Measurements from ENCODE around the gene ERH. TPM values are rescaled to one million over a fixed set of nuclear protein-coding genes. Genes with fewer than 3 reads are reported as not detected.

ERH gene
- total RNA-seq, 1 donor from 2014 or later, result 102 TPM

GRCh38 chr14:69360438-69361108 lies 37.5 kb downstream of the ERH start:
- DNase-seq (no peak), ATAC-seq (ENCODE audit: poor library complexity) (no peak)
- intact Hi-C loops (cut with DNase I), result loop anchor here (5.0 kb wide), 1 partner anchor 118 kb away; no protein-coding TSS in a partner anchor

DNA sequence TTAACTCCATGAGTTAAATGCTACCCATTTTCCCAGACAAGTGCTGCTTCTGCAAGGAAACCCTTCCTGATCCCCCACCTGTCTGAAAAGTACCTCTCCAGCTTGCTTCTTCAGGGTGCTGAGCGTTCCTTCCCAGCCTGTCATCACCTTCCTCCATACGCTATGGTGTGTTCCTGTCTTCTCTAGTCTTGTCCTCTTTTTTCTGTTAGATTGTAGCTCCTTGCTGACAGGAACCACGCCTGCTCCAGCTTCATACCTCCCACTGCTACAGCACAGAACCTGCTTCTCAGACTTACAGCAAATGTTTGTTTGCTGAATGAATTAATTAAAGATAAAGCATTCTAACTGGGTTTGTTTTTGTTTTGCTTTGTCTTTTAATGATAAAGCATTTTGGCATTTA lies 39.1 kb downstream of the ERH start:
- DNase-seq (no peak), ATAC-seq (ENCODE audit: poor library complexity) (no peak)
- intact Hi-C loops (cut with DNase I), result no loop called here

DNA sequence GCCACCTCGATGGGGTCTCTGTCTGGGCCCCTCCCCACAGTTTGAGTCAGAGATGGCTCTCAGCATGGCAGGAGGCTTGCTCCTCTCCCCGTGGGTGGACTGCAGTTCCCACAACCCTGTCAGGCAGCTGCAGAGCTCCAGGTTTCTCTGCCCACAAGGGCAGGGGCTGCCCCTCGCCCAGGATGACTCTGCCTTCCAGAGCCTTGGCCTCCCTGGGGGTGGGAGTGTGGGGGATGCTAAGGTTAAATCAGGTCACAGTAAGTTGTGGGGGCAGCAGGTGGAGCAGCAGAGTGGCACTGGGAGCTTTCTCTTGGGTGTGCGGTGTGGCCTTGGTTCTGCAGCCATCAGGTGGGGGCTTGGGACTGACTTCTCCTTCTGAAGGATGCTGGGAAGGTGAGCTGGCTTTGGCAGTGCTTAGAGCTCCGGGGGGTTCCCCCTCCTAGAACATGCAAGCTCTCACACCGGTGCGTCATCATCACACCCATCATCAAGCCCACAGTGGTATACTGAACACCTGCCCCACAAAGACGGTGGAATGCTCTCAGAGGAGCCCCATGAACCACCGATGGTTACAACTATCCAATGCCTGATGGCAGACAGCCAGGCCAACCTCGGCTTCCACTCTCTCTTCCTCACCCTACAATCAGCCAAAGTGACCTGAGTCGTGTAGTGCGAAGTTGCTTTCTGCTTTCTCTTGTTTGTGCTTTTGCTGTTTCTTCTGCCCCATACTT lies 39.7 kb downstream of the ERH start:
- ATAC-seq (ENCODE audit: poor library complexity), result no peak
- intact Hi-C loops (cut with DNase I), result no loop called here
- DNase-seq, result no peak

GRCh38 chr14:69357544-69358200 lies 40.4 kb downstream of the ERH start:
- intact Hi-C loops (cut with DNase I), result no loop called here
- no peak for DNase-seq
- ATAC-seq (ENCODE audit: poor library complexity), result no peak

- ATAC-seq (ENCODE audit: poor library complexity), result no peak
- intact Hi-C loops (cut with DNase I), result no loop called here
- DNase-seq, result no peak
Observed at GRCh38 chr14:69356903-69357543, 41.1 kb downstream of the ERH start.

- intact Hi-C loops (cut with DNase I), result no loop called here
- DNase-seq (no peak), ATAC-seq (ENCODE audit: poor library complexity) (peak; percentile 55)
Observed at GRCh38 chr14:69355607-69356281, 42.4 kb downstream of the ERH start.

DNA sequence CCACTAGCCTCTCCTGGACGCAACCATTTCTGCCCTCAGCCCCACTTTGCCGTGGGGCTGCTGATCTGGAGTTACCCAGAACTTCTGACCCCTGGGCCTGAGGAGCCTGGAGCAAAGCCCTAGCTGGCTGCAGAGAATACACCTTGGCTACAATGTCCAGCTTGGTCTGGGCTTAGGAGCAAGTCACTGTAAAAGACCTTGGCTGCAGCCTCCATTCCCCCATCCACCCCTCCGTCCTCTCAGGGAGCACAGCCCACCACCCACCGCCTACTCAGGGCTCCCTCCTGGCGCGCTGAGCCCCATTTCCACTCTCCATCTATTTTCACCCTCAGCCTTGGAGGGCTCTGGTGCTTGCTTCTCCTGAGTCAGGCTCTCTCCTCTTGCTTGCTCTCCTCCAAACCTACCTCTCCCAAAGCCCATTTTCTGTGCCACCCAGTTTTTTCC lies 42.9 kb downstream of the ERH start:
- DNase-seq (no peak), ATAC-seq (ENCODE audit: poor library complexity) (no peak)
- intact Hi-C loops (cut with DNase I), result no loop called here

- intact Hi-C loops (cut with DNase I), result no loop called here
- DNase-seq, result no peak
Observed at GRCh38 chr14:69354383-69355153, 43.5 kb downstream of the ERH start.

DNA sequence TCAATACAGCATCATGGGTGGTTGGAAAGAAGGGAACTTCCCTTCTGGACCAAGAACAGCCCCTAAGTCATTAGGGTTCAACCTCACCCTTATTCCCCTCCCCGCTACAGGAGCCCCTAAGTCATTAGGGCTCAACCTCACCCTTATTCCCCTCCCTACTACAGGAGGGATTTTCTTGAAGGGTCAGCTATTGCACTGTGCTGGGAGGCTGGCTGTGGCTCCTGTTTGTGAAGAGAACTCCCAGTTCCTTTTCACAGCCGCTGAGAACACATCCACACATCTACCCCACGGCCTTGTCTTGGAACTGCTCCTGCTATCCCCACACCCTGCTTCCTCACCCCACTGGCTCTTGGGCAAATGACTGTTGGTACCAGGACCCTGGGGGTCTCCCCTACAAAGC lies 44.9 kb downstream of the ERH start:
- ATAC-seq (ENCODE audit: poor library complexity) (no peak), DNase-seq (no peak)
- intact Hi-C loops (cut with DNase I), result no loop called here

More at GRCh38 chr14:69354383-69355153, 43.5 kb downstream of the ERH start:
- no peak for ATAC-seq (ENCODE audit: poor library complexity)

GRCh38 chr14:69351911-69352310 lies 46.2 kb downstream of the ERH start:
- intact Hi-C loops (cut with DNase I), result no loop called here
- DNase-seq (no peak), ATAC-seq (ENCODE audit: poor library complexity) (no peak)

GRCh38 chr14:69351385-69351784 lies 46.7 kb downstream of the ERH start:
- intact Hi-C loops (cut with DNase I), result no loop called here
- DNase-seq (no peak), ATAC-seq (ENCODE audit: poor library complexity) (no peak)

GRCh38 chr14:69350892-69351291 lies 47.2 kb downstream of the ERH start:
- intact Hi-C loops (cut with DNase I), result no loop called here
- ATAC-seq (ENCODE audit: poor library complexity), result no peak

DNA sequence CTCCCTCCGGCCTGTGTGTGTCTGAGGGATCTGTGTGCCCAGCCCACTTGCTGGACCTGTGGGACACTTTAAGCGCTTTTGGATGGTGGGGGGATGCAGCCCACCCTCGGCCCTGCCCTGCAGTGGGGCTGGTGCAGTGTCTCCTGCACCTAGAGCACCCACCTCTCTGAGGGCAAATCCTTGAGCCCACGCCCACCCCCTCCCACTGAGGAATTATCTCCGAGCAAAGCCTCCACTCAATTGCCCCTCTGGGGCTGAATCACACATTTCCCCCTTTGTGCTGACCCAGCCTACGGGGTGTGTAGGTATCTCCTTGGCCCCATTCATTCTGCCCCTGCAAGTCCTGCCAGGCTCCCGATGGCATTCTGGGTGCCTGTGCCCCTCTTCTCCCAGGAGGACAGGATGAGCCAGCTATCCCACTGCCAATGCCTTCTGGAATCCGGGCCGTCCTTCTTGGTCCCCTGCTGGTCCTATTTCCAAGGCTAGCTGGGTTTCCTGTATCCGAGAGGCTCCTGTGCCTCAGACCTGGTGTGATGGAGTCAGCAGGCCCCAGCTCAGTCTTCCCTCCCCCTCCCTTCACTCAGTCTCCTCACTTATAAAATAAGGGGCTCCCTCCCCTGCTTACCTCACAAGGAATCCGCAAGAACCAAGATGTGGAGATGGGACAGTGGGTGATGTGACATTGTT lies 48.9 kb downstream of the ERH start:
- ATAC-seq (ENCODE audit: poor library complexity), result no peak
- DNase-seq, result no peak
- intact Hi-C loops (cut with DNase I), result loop anchor here (5.0 kb wide), 1 partner anchor 97 kb away; no protein-coding TSS in a partner anchor

More at GRCh38 chr14:69350892-69351291, 47.2 kb downstream of the ERH start:
- no peak for DNase-seq

DNA sequence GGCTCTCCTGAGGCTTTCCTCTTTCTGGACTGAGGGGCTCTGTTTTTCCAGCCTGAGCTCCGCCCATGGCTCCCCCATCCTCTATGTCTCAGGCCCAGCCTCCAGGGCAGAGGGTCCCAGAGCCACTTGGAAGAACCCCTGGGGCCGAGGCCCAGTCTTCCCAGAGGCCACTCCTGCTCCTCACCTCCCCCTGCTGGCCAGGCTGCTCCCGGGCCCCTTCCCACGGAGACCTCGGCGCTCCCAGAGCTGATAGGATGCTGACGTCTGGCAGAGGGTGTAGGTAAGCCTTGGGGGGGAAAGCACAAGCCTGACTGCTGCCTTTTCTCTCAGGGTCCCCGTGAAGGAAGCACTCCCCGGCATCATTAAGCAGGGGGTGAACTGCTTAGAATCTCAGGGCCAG lies 51.4 kb downstream of the ERH start:
- ATAC-seq (ENCODE audit: poor library complexity) (no peak), DNase-seq (peak; percentile 54)
- intact Hi-C loops (cut with DNase I), result loop anchor here (5.0 kb wide), 1 partner anchor 94 kb away; no protein-coding TSS in a partner anchor

DNA sequence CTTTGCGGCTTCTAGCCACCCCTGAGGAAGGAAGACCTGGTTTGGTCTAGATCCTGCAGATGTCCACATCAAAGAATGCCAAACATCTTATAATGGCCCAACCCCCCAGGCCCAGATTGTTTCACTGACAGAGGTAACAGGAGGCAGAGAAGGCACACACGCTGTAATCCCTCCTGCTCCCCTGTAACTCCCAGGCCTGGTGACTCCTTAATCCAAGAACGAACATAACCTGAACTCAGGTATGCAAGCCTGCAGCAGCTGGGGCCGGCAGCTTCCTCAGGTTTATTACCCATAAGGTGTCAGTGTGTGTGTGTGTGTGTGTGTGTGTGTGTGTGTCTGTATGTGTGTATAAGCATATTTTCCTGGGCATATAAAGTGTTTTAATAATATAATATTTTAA lies 52.7 kb downstream of the ERH start:
- DNase-seq, result no peak
- intact Hi-C loops (cut with DNase I), result loop anchor here (5.0 kb wide), 1 partner anchor 93 kb away; no protein-coding TSS in a partner anchor
- no peak for ATAC-seq (ENCODE audit: poor library complexity)

GRCh38 chr14:69344171-69344570 lies 53.9 kb downstream of the ERH start:
- ATAC-seq (ENCODE audit: poor library complexity) (no peak), DNase-seq (no peak)
- intact Hi-C loops (cut with DNase I), result no loop called here

DNA sequence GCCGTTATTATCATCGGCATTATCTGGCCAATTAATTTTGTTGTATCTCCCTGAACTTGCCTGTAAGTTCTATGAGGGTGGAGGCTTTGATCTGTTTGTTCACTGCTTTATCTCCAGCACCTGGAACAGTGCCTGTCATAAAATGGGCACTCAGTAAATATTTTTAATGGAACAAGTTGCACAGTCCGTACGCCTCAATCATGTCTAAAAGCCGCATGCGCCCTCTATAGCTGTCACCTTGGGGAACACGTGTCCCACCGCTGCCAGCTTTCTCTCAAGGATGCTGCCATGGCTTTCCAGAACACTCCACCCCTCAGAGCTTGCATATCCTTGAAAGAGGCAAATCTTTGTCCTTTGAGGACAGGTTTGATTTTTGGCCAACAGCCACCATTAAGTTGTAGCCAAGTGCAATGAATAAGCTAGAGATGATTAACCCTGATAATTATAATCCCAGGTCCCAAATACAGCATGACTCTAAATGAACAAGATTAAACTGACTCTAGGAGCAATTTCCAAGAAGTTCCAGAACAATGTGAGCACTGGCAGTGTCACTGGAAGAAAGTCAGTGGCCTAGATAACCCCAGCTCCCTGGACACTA lies 55.1 kb downstream of the ERH start:
- intact Hi-C loops (cut with DNase I), result no loop called here
- DNase-seq (no peak), ATAC-seq (ENCODE audit: poor library complexity) (peak; percentile 76)
